Measurements from ENCODE around the gene LRAT. TPM values are rescaled to one million over a fixed set of nuclear protein-coding genes. Genes with fewer than 3 reads are reported as not detected.

LRAT gene
- total RNA-seq, 1 experiment from 2014 or later, result not detected

- intact Hi-C loops (cut with micrococcal nuclease; ENCODE audit: unreplicated experiment), result no loop called here
- ATAC-seq (no peak), DNase-seq (ENCODE audit: low read depth, low spot score) (no peak)
- Histone ChIP-seq H3K9me3 (ENCODE audit: control insufficient read depth, insufficient read depth, low read depth, low read length) (no peaks in the 10 kb centered on the region), H3K4me1 (ENCODE audit: control insufficient read depth, insufficient read depth, low read length) (no peaks in the 10 kb centered on the region), H3K4me3 (ENCODE audit: low read depth in 2 of 2, low read length in 2 of 2) (no peak overlapping the region), H3K36me3 (ENCODE audit: control insufficient read depth, insufficient read depth, low read length) (no peaks in the 10 kb centered on the region), H3K27me3 (ENCODE audit: control insufficient read depth, insufficient read depth, low read length) (no peaks in the 10 kb centered on the region), H3K27ac (ENCODE audit: low read length) (no peak overlapping the region)
- BruUV-seq (replicated peaks), result no TSS peak
- CTCF ChIA-PET, result no interaction called here
- TF ChIP-seq REST (IDR thresholded peaks at IDR 0.05; ENCODE audit: insufficient read depth in 1 of 2, low read depth in 2 of 2, low read length in 1 of 2) (no peak), TCF7L2 (IDR thresholded peaks at IDR 0.05; ENCODE audit: low read depth, low read length) (no peak), POLR2AphosphoS5 (IDR thresholded peaks at IDR 0.05; ENCODE audit: low read depth, low read length) (no peak), SIN3A (IDR thresholded peaks at IDR 0.05; ENCODE audit: borderline replicate concordance, insufficient read depth, low read depth, low read length) (no peak)
- TF ChIP-seq, protein P1, sequence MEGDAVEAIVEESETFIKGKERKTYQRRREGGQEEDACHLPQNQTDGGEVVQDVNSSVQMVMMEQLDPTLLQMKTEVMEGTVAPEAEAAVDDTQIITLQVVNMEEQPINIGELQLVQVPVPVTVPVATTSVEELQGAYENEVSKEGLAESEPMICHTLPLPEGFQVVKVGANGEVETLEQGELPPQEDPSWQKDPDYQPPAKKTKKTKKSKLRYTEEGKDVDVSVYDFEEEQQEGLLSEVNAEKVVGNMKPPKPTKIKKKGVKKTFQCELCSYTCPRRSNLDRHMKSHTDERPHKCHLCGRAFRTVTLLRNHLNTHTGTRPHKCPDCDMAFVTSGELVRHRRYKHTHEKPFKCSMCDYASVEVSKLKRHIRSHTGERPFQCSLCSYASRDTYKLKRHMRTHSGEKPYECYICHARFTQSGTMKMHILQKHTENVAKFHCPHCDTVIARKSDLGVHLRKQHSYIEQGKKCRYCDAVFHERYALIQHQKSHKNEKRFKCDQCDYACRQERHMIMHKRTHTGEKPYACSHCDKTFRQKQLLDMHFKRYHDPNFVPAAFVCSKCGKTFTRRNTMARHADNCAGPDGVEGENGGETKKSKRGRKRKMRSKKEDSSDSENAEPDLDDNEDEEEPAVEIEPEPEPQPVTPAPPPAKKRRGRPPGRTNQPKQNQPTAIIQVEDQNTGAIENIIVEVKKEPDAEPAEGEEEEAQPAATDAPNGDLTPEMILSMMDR (IDR thresholded peaks at IDR 0.05), result no peak
- POLR2A ChIA-PET, result no interaction called here
- in situ Hi-C loops (cut with HindIII; ENCODE audit: low pct_unique_long_range_greater_than_20kb, low sequenced_read_pairs), result no loop called here
Observed at GRCh38 chr4:154714339-154715040, 29.3 kb upstream of the LRAT start.

- Histone ChIP-seq H3K27me3 (ENCODE audit: control insufficient read depth, insufficient read depth, low read length) (no peaks in the 10 kb centered on the region), H3K36me3 (ENCODE audit: control insufficient read depth, insufficient read depth, low read length) (no peaks in the 10 kb centered on the region), H3K4me1 (ENCODE audit: control insufficient read depth, insufficient read depth, low read length) (no peaks in the 10 kb centered on the region), H3K9me3 (ENCODE audit: control insufficient read depth, insufficient read depth, low read depth, low read length) (no peaks in the 10 kb centered on the region), H3K4me3 (ENCODE audit: low read depth in 2 of 2, low read length in 2 of 2) (no peak overlapping the region), H3K27ac (ENCODE audit: low read length) (no peak overlapping the region)
- intact Hi-C loops (cut with micrococcal nuclease; ENCODE audit: unreplicated experiment), result no loop called here
- CTCF ChIA-PET, result no interaction called here
- in situ Hi-C loops (cut with HindIII; ENCODE audit: low pct_unique_long_range_greater_than_20kb, low sequenced_read_pairs), result no loop called here
- no peak for TF ChIP-seq REST (IDR thresholded peaks at IDR 0.05; ENCODE audit: insufficient read depth in 1 of 2, low read depth in 2 of 2, low read length in 1 of 2)
- TF ChIP-seq, protein P1 (IDR thresholded peaks at IDR 0.05), result no peak
- TF ChIP-seq TCF7L2 (IDR thresholded peaks at IDR 0.05; ENCODE audit: low read depth, low read length), result no peak
- no peak for TF ChIP-seq POLR2AphosphoS5 (IDR thresholded peaks at IDR 0.05; ENCODE audit: low read depth, low read length)
- no peak for TF ChIP-seq SIN3A (IDR thresholded peaks at IDR 0.05; ENCODE audit: borderline replicate concordance, insufficient read depth, low read depth, low read length)
- DNase-seq (ENCODE audit: low read depth, low spot score) (no peak), ATAC-seq (no peak)
- POLR2A ChIA-PET, result no interaction called here
- no TSS peak for BruUV-seq (replicated peaks)
Observed at GRCh38 chr4:154719087-154719486, 24.7 kb upstream of the LRAT start.
